HepG2 (cell line): ENCODE data around the gene SAA4. TPM values are rescaled to one million over a fixed set of nuclear protein-coding genes. Genes with fewer than 3 reads are reported as not detected.

Source experiments
- LCORL ChIP-seq, 2 experiments: fragments of 450-650 bp in 1 of 2; sonication (generic) in 1 of 2; formaldehyde crosslinking in 1 of 2; IDR thresholded peaks; 2 replicates each; pipeline versions ENCODE4 v1.5.0 to v1.6.1; 2017 to 2020; ENCODE audit warnings: antibody characterized with exemption in 1 of 2, missing genetic modification reagents in 1 of 2
- MYPOP ChIP-seq: sonication (generic); formaldehyde crosslinking; IDR thresholded peaks from 2 replicates; pipeline ENCODE4 v1.8.1; 2023; ENCODE audit warnings: mild to moderate bottlenecking, moderate library complexity, missing genetic modification reagents
- PRDM4 ChIP-seq: sonication (generic); formaldehyde crosslinking; IDR thresholded peaks from 2 replicates; pipeline ENCODE4 v1.9.0; 2021; ENCODE audit warnings: missing genetic modification reagents, borderline replicate concordance
- REXO4 ChIP-seq: sonication (generic); formaldehyde crosslinking; IDR thresholded peaks from 2 replicates; pipeline ENCODE4 v1.8.0; 2022; ENCODE audit warnings: missing genetic modification reagents, mild to moderate bottlenecking, borderline replicate concordance
- SRSF4 ChIP-seq: fragments of 200-400 bp; formaldehyde crosslinking; IDR thresholded peaks from one replicate; pipeline ENCODE4 v1.6.1; 2018; ENCODE audit warnings: mild to moderate bottlenecking, low read depth, low read length, moderate library complexity; ENCODE audit not compliant: poor library complexity, severe bottlenecking
- SUZ12 ChIP-seq: fragments of 150-350 bp; IDR thresholded peaks from 2 replicates; pipeline ENCODE4 v1.6.1; 2014; ENCODE audit warnings: low read depth, low read length
- TCF7L2 ChIP-seq: IDR thresholded peaks from 2 replicates; pipeline ENCODE4 v1.6.1; 2011; ENCODE audit warnings: mild to moderate bottlenecking, low read depth, low read length, moderate library complexity
- TERF1 ChIP-seq: sonication (generic); formaldehyde crosslinking; IDR thresholded peaks from 2 replicates; pipeline ENCODE4 v1.8.0; 2022; ENCODE audit warnings: mild to moderate bottlenecking, missing genetic modification reagents, moderate library complexity
- ZBTB2 ChIP-seq: sonication (generic); formaldehyde crosslinking; IDR thresholded peaks from 2 replicates; pipeline ENCODE4 v1.8.0; 2022; ENCODE audit warnings: low read depth, missing genetic modification reagents
- ZFX ChIP-seq: sonication (generic); formaldehyde crosslinking; IDR thresholded peaks from 2 replicates; pipeline ENCODE4 v1.4.0; 2020; ENCODE audit warnings: mild to moderate bottlenecking, low read depth, missing genetic modification reagents, moderate library complexity
- ZUFSP ChIP-seq: sonication (generic); formaldehyde crosslinking; IDR thresholded peaks from 2 replicates; pipeline ENCODE4 v1.9.0; 2021; ENCODE audit warnings: missing genetic modification reagents, mild to moderate bottlenecking, borderline replicate concordance
- polyA plus RNA-seq, 8 experiments: library from polyadenylated mRNA; depleted of rRNA in 3 of 8; stranded (reverse) in 7 of 8; unstranded in 1 of 8; fragments of >200 nt; fragmentation: Illumina TruSeq in 4 of 8; extraction: Trizol in 4 of 8; gene quantifications; 2 replicates each; pipeline versions ENCODE4 v1.2.1 to v1.2.3, GENCODE V29; 2011 to 2016; ENCODE audit warnings: low read depth in 4 of 8, missing spikeins in 1 of 8, mixed read lengths in 1 of 8; ENCODE audit not compliant: insufficient read depth in 1 of 8
- total RNA-seq, 5 experiments: library from RNA; depleted of rRNA; stranded (reverse); fragments of >200 nt; fragmentation: Illumina TruSeq; extraction: Trizol; gene quantifications; 2 replicates each; pipeline ENCODE4 v1.2.3, GENCODE V29; 2016; ENCODE audit warnings: low read depth in 1 of 5

The SAA4 gene
- total and polyA plus RNA-seq, 2 of the 13 experiments (the other 11 are each of a cell fraction or from before 2014, with no cell fraction given): 53.4 to 253 TPM

GRCh38 chr11:18230859-18231258 lies 5.7 kb downstream of the SAA4 start (continued):
- peak; percentile 88; the same call in 1 of the 2 replicates for TF ChIP-seq PRDM4 (CRISPR knock-in tag)
- no peak for TF ChIP-seq TERF1 (CRISPR knock-in tag)
- peak; percentile 78 for TF ChIP-seq ZFX (CRISPR knock-in tag)
- no peak for TF ChIP-seq ZBTB2
- TF ChIP-seq LCORL (IDR thresholded peaks at IDR 0.05): 0 out of 2 replicates have a peak, but pooled peaks have one; percentile 64
- TF ChIP-seq LCORL (CRISPR knock-in tag; IDR thresholded peaks at IDR 0.05): peak; percentile 64; the same call in 1 of the 2 replicates
- TF ChIP-seq REXO4: no peak
- 0 out of 2 replicates have a peak, but pooled peaks have one; percentile 6 for TF ChIP-seq MYPOP (CRISPR knock-in tag)
- no peak for TF ChIP-seq ZUFSP
- TF ChIP-seq TCF7L2: no peak
- TF ChIP-seq SRSF4: no peak
- no peak for TF ChIP-seq SUZ12
